ENCODE results near the gene RELL1.

Gene RELL1

GRCh38 chr4:37666625-37667071 lies 19.5 kb downstream of the RELL1 start:
- no peak for TF ChIP-seq CTCF (IDR thresholded peaks at IDR 0.05; ENCODE audit: borderline replicate concordance, insufficient read depth, low read depth, low read length)
- no peak overlapping the region for H3K4me3 ChIP-seq (ENCODE audit: low read depth, low read length)

- TF ChIP-seq CTCF (IDR thresholded peaks at IDR 0.05; ENCODE audit: borderline replicate concordance, insufficient read depth, low read depth, low read length) = no peak
- no peak overlapping the region for H3K4me3 ChIP-seq (ENCODE audit: low read depth, low read length)
Observed at GRCh38 chr4:37665333-37666320, 20.5 kb downstream of the RELL1 start.

- TF ChIP-seq CTCF (IDR thresholded peaks at IDR 0.05; ENCODE audit: borderline replicate concordance, insufficient read depth, low read depth, low read length) = no peak
Observed at GRCh38 chr4:37664696-37665095, 21.5 kb downstream of the RELL1 start.

GRCh38 chr4:37663552-37663951 lies 22.6 kb downstream of the RELL1 start:
- no peak for TF ChIP-seq CTCF (IDR thresholded peaks at IDR 0.05; ENCODE audit: borderline replicate concordance, insufficient read depth, low read depth, low read length)
- H3K4me3 ChIP-seq (ENCODE audit: low read depth, low read length) = no peak overlapping the region

More at GRCh38 chr4:37664696-37665095, 21.5 kb downstream of the RELL1 start:
- H3K4me3 ChIP-seq (ENCODE audit: low read depth, low read length) = no peak overlapping the region

- H3K4me3 ChIP-seq (ENCODE audit: low read depth, low read length) = no peak overlapping the region
- no peak for TF ChIP-seq CTCF (IDR thresholded peaks at IDR 0.05; ENCODE audit: borderline replicate concordance, insufficient read depth, low read depth, low read length)
Observed at GRCh38 chr4:37662861-37663390, 23.2 kb downstream of the RELL1 start.

- TF ChIP-seq CTCF (IDR thresholded peaks at IDR 0.05; ENCODE audit: borderline replicate concordance, insufficient read depth, low read depth, low read length) = no peak
- H3K4me3 ChIP-seq (ENCODE audit: low read depth, low read length) = no peak overlapping the region
Observed at GRCh38 chr4:37662251-37662650, 23.9 kb downstream of the RELL1 start.
